Neural cell (in vitro differentiated cells): ENCODE measurements around the gene VWA5B1. TPM values are rescaled to one million over a fixed set of nuclear protein-coding genes. Genes with fewer than 3 reads are reported as not detected.

Source experiments
- H2AFZ ChIP-seq: fragments of 200-600, 300-800 bp; sonication (generic), shearing (Covaris generic); 2 replicates; pipeline ENCODE4 v1.6.0; 2014; ENCODE audit warnings: low read depth, mild to moderate bottlenecking, antibody characterized with exemption, low read length, moderate library complexity
- H3F3A ChIP-seq: fragments of 200-600 bp; shearing (Covaris generic); 2 replicates; pipeline ENCODE4 v1.6.1; 2016; ENCODE audit warnings: mild to moderate bottlenecking, moderate library complexity, mixed read lengths, antibody characterized with exemption, low read length; ENCODE audit not compliant: insufficient read depth, poor library complexity, severe bottlenecking
- H3K27ac ChIP-seq: fragments of 200-600, 300-800 bp; sonication (generic), shearing (Covaris generic); 2 replicates; pipeline ENCODE4 v1.5.1; 2014; ENCODE audit warnings: mild to moderate bottlenecking, low read length, moderate library complexity
- H3K27me3 ChIP-seq: fragments of 300-800, 200-600 bp; sonication (generic), shearing (Covaris generic); 2 replicates; pipeline ENCODE4 v1.6.0; 2014; ENCODE audit warnings: mild to moderate bottlenecking, low read depth, low read length, moderate library complexity; ENCODE audit not compliant: insufficient read depth
- H3K36me3 ChIP-seq: fragments of 300-800, 200-600 bp; sonication (generic), shearing (Covaris generic); 2 replicates; pipeline ENCODE4 v1.5.1; 2014; ENCODE audit warnings: mild to moderate bottlenecking, antibody characterized with exemption, low read length, moderate library complexity; ENCODE audit not compliant: insufficient read depth
- H3K4me2 ChIP-seq: fragments of 300-800, 200-600 bp; sonication (generic), shearing (Covaris generic); 2 replicates; pipeline ENCODE4 v1.6.0; 2014; ENCODE audit warnings: mild to moderate bottlenecking, low read length
- H3K4me3 ChIP-seq: fragments of 300-800, 200-600 bp; sonication (generic), shearing (Covaris generic); 2 replicates; pipeline ENCODE4 v1.5.1; 2014; ENCODE audit warnings: mild to moderate bottlenecking, low read length, moderate library complexity
- H3K79me2 ChIP-seq: fragments of 200-600 bp; shearing (Covaris generic); replicated peaks from 2 replicates; pipeline ENCODE4 v1.6.0; 2014; ENCODE audit warnings: mild to moderate bottlenecking, low read length, moderate library complexity; ENCODE audit not compliant: insufficient read depth
- H3K9ac ChIP-seq: fragments of 300-800, 200-600 bp; sonication (generic), shearing (Covaris generic); 2 replicates; pipeline ENCODE4 v1.6.1; 2016; ENCODE audit warnings: mild to moderate bottlenecking, low read length, mixed read lengths
- H3K9me2 ChIP-seq: fragments of 200-600 bp; shearing (Covaris generic); 2 replicates; pipeline ENCODE4 v1.6.1; 2016; ENCODE audit warnings: mild to moderate bottlenecking, low read length, mixed read lengths; ENCODE audit not compliant: insufficient read depth
- H3K9me3 ChIP-seq: fragments of 200-600, 300-800 bp; sonication (generic), shearing (Covaris generic); 2 replicates; pipeline ENCODE4 v1.6.1; 2016; ENCODE audit warnings: mild to moderate bottlenecking, mixed run types, low read length, moderate library complexity, mixed read lengths
- H4K20me1 ChIP-seq: fragments of 200-600 bp; shearing (Covaris generic); 2 replicates; pipeline ENCODE4 v1.6.1; 2016; ENCODE audit warnings: mild to moderate bottlenecking, mixed run types; ENCODE audit not compliant: insufficient read depth
- CTCF ChIP-seq: fragments of 450-650 bp; IDR thresholded peaks from 2 replicates; pipeline ENCODE4 v1.5.1; 2014; ENCODE audit warnings: antibody characterized with exemption, mild to moderate bottlenecking, moderate library complexity; ENCODE audit not compliant: poor library complexity, severe bottlenecking
- EP300 ChIP-seq: fragments of 450-650 bp; conservative IDR thresholded peaks from 2 replicates; pipeline ENCODE4 v1.6.1; 2014; ENCODE audit warnings: antibody characterized with exemption, mild to moderate bottlenecking, moderate library complexity; ENCODE audit not compliant: poor library complexity, severe bottlenecking
- EZH2 ChIP-seq: fragments of 200-600, 300-800 bp; shearing (Covaris generic), sonication (generic); IDR thresholded peaks from 2 replicates; pipeline ENCODE4 v1.6.1; 2014; ENCODE audit warnings: antibody characterized with exemption, low read length, borderline replicate concordance, mild to moderate bottlenecking; ENCODE audit not compliant: insufficient read depth, poor library complexity, severe bottlenecking
- MXI1 ChIP-seq: fragments of 450-650 bp; conservative IDR thresholded peaks from 2 replicates; pipeline ENCODE4 v1.6.1; 2014; ENCODE audit warnings: antibody characterized with exemption, mild to moderate bottlenecking; ENCODE audit not compliant: poor library complexity, severe bottlenecking
- POLR2AphosphoS5 ChIP-seq: IDR thresholded peaks from 2 replicates; pipeline ENCODE4 v1.6.1; 2012
- RAD21 ChIP-seq: fragments of 450-650 bp; conservative IDR thresholded peaks from 2 replicates; pipeline ENCODE4 v1.6.1; 2014; ENCODE audit warnings: antibody characterized with exemption, mild to moderate bottlenecking, moderate library complexity
- REST ChIP-seq: IDR thresholded peaks from 2 replicates; pipeline ENCODE4 v1.6.1; 2012; ENCODE audit warnings: borderline replicate concordance
- SMC3 ChIP-seq: fragments of 450-650 bp; conservative IDR thresholded peaks from 2 replicates; pipeline ENCODE4 v1.6.1; 2014; ENCODE audit warnings: antibody characterized with exemption, mild to moderate bottlenecking, moderate library complexity; ENCODE audit not compliant: poor library complexity
- TAF1 ChIP-seq: IDR thresholded peaks from 2 replicates; pipeline ENCODE4 v1.6.1; 2012; ENCODE audit warnings: low read depth
- polyA plus RNA-seq: library from polyadenylated mRNA; depleted of rRNA; stranded (reverse); fragments of >200 nt; gene quantifications from 2 replicates; pipeline ENCODE4 v1.2.3, GENCODE V29; 2014

VWA5B1 gene
- polyA plus RNA-seq, 1 donor from 2014 or later = 0.27 TPM

- H3K4me3 ChIP-seq = peak overlapping the region; percentile 66
- H3K27me3 ChIP-seq = peaks cover 59% of the 10 kb centered on the region
- no peak overlapping the region for H3K4me2 ChIP-seq
- H3K79me2 ChIP-seq = no peaks in the 10 kb centered on the region
- H2AFZ ChIP-seq = no peak overlapping the region
- H3K27ac ChIP-seq = no peak overlapping the region
- TF ChIP-seq CTCF (no peak), TAF1 (no peak), SMC3 (no peak), POLR2AphosphoS5 (no peak), EZH2 (no peak), EP300 (no peak), RAD21 (no peak), MXI1 (no peak), REST (no peak)
- no peaks in the 10 kb centered on the region for H3K9me3 ChIP-seq
- H4K20me1 ChIP-seq = no peaks in the 10 kb centered on the region
- peak overlapping the region; percentile 50 for H3K9ac ChIP-seq
- H3K9me2 ChIP-seq = no peaks in the 10 kb centered on the region
- H3F3A ChIP-seq = no peaks in the 10 kb centered on the region
- no peaks in the 10 kb centered on the region for H3K36me3 ChIP-seq
Measured at GRCh38 chr1:20367626-20368025, 77.0 kb downstream of the VWA5B1 start.

- no peaks in the 10 kb centered on the region for H4K20me1 ChIP-seq
- H3K9me2 ChIP-seq = no peaks in the 10 kb centered on the region
- H3K4me2 ChIP-seq = no peak overlapping the region
- H3K27me3 ChIP-seq = peaks cover 59% of the 10 kb centered on the region
- H3K9me3 ChIP-seq = no peaks in the 10 kb centered on the region
- no peak overlapping the region for H3K27ac ChIP-seq
- no peak overlapping the region for H2AFZ ChIP-seq
- no peaks in the 10 kb centered on the region for H3K79me2 ChIP-seq
- no peaks in the 10 kb centered on the region for H3F3A ChIP-seq
- H3K9ac ChIP-seq = no peak overlapping the region
- no peaks in the 10 kb centered on the region for H3K36me3 ChIP-seq
- no peak for TF ChIP-seq SMC3
- TF ChIP-seq EZH2 = no peak
- no peak overlapping the region for H3K4me3 ChIP-seq
Measured at GRCh38 chr1:20368866-20369470, 78.3 kb downstream of the VWA5B1 start.
